PFSK-1 (cell line): Measurements from ENCODE around the gene TRPM6.

Source experiments
- FOXP2 ChIP-seq: optimal IDR thresholded peaks from 2 replicates; pipeline ENCODE3; 2011; ENCODE audit warnings: borderline replicate concordance, control low read depth, inconsistent platforms; ENCODE audit not compliant: insufficient read depth; ENCODE audit errors: extremely low read length, extremely low read depth
- POLR2AphosphoS5 ChIP-seq: IDR thresholded peaks from 2 replicates; pipeline ENCODE4 v1.6.1; 2012; ENCODE audit warnings: low read depth, mild to moderate bottlenecking, control low read depth, low read length, moderate library complexity
- SIN3A ChIP-seq: IDR thresholded peaks from 2 replicates; pipeline ENCODE4 v1.6.1; 2012; ENCODE audit warnings: mild to moderate bottlenecking, low read length, moderate library complexity, borderline replicate concordance; ENCODE audit not compliant: insufficient read depth
- TAF1 ChIP-seq: IDR thresholded peaks from 2 replicates; pipeline ENCODE4 v1.6.1; 2012; ENCODE audit warnings: low read length, control low read depth, borderline replicate concordance; ENCODE audit not compliant: insufficient read depth
- TF ChIP-seq, protein P1 (sequence below), 2 experiments: IDR thresholded peaks; 2 replicates each; pipeline versions ENCODE4 v1.6.1 to v1.8.0; 2011 to 2012; ENCODE audit warnings: low read depth in 2 of 2, low read length in 2 of 2, control low read depth in 1 of 2, inconsistent platforms in 1 of 2, mild to moderate bottlenecking in 1 of 2, moderate library complexity in 1 of 2; ENCODE audit not compliant: insufficient read depth in 1 of 2

TRPM6 gene

DNA sequence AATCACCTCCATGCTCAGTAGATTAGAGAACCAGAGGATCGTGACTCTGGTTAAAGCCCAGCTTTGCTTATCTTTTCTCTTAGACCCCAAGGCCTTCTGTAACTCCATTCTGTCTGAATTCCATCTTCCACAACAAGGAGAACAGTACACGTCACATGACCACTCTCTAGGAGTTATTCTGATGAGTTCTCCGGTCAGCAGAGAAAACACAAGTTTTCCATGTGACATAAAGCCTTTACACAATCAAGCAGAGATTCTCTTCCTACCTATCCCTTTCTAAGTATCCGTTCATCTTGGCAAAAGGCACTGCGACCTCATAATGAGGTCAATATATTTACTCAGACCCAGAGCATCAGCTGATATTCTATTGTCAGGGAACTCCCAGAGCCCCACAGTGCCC is 112.3 kb downstream of the TRPM6 start:
- TF ChIP-seq TAF1: no peak
- no peak for TF ChIP-seq FOXP2
- TF ChIP-seq, protein P1, sequence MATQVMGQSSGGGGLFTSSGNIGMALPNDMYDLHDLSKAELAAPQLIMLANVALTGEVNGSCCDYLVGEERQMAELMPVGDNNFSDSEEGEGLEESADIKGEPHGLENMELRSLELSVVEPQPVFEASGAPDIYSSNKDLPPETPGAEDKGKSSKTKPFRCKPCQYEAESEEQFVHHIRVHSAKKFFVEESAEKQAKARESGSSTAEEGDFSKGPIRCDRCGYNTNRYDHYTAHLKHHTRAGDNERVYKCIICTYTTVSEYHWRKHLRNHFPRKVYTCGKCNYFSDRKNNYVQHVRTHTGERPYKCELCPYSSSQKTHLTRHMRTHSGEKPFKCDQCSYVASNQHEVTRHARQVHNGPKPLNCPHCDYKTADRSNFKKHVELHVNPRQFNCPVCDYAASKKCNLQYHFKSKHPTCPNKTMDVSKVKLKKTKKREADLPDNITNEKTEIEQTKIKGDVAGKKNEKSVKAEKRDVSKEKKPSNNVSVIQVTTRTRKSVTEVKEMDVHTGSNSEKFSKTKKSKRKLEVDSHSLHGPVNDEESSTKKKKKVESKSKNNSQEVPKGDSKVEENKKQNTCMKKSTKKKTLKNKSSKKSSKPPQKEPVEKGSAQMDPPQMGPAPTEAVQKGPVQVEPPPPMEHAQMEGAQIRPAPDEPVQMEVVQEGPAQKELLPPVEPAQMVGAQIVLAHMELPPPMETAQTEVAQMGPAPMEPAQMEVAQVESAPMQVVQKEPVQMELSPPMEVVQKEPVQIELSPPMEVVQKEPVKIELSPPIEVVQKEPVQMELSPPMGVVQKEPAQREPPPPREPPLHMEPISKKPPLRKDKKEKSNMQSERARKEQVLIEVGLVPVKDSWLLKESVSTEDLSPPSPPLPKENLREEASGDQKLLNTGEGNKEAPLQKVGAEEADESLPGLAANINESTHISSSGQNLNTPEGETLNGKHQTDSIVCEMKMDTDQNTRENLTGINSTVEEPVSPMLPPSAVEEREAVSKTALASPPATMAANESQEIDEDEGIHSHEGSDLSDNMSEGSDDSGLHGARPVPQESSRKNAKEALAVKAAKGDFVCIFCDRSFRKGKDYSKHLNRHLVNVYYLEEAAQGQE (IDR thresholded peaks at IDR 0.05; ENCODE audit: insufficient read depth in 1 of 2, low read depth in 2 of 2, low read length in 2 of 2): no peak
- TF ChIP-seq SIN3A: no peak
- TF ChIP-seq POLR2AphosphoS5: no peak

DNA sequence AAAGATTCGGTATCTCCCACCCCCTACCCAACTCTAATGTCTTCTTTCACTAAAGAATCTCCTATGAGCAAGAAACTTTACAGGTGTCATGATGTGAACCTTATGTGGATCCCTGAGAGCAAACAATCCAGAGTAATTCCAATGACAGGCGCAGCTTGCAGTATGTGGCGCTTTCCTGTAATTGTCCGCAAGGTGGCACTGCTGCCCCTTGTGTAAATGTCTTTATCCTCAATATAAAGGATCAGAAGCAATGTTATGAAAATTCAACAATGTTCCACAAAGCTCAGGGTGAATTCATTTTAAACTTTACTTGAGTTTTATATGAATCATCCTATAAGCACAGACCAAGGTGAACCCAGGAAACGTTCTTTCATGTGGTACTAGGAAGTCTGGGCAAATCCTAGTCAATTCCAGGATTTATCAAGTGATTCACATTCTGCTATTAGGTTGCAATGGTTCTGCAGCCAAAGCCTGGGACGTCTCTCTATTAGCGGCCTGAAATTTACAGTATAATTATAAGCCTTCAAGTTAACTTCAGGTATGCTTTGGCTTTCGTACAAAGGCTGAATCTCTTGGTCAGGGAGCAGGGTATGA is 113.7 kb downstream of the TRPM6 start:
- TF ChIP-seq TAF1 (no peak), POLR2AphosphoS5 (no peak), FOXP2 (no peak), SIN3A (no peak)
- TF ChIP-seq, protein P1 (IDR thresholded peaks at IDR 0.05; ENCODE audit: insufficient read depth in 1 of 2, low read depth in 2 of 2, low read length in 2 of 2): no peak

DNA sequence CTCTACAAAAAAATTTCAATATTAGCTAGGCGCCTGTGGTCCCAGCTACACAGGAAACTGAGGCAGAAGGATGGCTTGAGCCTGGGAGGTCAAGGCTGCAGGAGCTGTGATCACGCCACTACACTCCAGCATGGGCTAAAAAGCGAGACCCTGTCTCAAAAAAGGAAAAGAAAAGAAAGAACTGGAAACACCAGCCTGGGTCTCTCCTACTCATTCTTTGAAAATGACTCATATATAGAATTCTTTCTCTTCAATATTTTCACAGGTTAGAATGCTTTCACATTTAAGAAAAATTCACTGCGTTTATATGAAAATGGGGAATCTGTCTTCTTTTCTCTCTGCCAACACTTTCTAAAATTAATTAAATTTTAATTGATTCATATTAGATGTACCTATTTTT is 115.6 kb downstream of the TRPM6 start:
- TF ChIP-seq FOXP2 (no peak), TAF1 (no peak), POLR2AphosphoS5 (no peak), SIN3A (no peak)
- TF ChIP-seq, protein P1 (IDR thresholded peaks at IDR 0.05; ENCODE audit: insufficient read depth in 1 of 2, low read depth in 2 of 2, low read length in 2 of 2): no peak

DNA sequence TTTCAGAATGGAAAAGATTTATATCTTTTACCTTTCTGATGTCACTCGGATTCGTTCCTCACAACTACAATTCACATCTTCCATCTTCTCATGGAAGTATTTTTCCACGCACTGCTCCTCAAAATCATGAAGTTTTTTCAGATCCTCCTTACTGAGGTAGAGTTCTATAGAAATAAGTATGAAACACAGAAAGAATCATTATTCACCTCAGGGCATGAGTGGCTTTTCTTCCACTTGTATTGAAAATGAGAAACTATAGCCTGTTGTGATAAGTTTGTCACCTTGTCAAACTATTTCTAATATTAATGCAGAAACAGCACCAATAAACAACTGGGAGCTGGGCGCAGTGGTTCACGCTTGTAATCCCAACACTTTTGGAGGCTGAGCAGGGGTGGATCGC is 116.0 kb downstream of the TRPM6 start:
- TF ChIP-seq FOXP2 (no peak), TAF1 (no peak), POLR2AphosphoS5 (no peak), SIN3A (no peak)
- TF ChIP-seq, protein P1 (IDR thresholded peaks at IDR 0.05; ENCODE audit: insufficient read depth in 1 of 2, low read depth in 2 of 2, low read length in 2 of 2): no peak

DNA sequence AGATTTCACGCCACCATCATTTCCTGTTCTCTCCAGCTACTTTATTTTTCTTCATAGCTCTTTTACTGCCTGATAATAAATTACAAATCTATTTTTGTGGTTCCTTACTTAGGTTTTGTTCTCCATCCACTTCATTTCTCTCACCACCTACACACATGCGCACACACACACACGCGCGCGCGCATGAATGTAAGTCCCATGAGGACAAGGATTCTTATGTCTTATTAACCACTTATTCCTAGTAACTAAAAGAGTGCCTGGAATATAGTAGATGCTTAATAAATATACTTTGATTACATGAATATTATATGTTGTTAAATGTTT is 116.5 kb downstream of the TRPM6 start:
- TF ChIP-seq, protein P1 (IDR thresholded peaks at IDR 0.05; ENCODE audit: insufficient read depth in 1 of 2, low read depth in 2 of 2, low read length in 2 of 2): no peak
- no peak for TF ChIP-seq POLR2AphosphoS5
- TF ChIP-seq TAF1: no peak
